HG03060 (cell line): ENCODE results near the gene PHETA1.

ENCODE experiments used
- ATAC-seq: cut with Tn5 transposase; IDR thresholded peaks from one replicate; pipeline ENCODE4 v1.9.1; 2021; ENCODE audit warnings: low read depth, moderate number of reproducible peaks; ENCODE audit not compliant: unreplicated experiment

The PHETA1 gene

GRCh38 chr12:111330800-111331752 lies 37.8 kb downstream of the PHETA1 start:
- no peak for ATAC-seq

- no peak for ATAC-seq
These were observed 40.8 kb downstream of the PHETA1 start for GRCh38 chr12:111328138-111328537.

- ATAC-seq: no peak
These were observed 41.4 kb downstream of the PHETA1 start for GRCh38 chr12:111327474-111327873.

GRCh38 chr12:111322336-111323250 lies 46.3 kb downstream of the PHETA1 start:
- no peak for ATAC-seq

GRCh38 chr12:111321317-111321716 lies 47.6 kb downstream of the PHETA1 start:
- ATAC-seq: no peak

GRCh38 chr12:111320258-111321050 lies 48.4 kb downstream of the PHETA1 start:
- no peak for ATAC-seq

- ATAC-seq: no peak
These were observed 49.2 kb downstream of the PHETA1 start for GRCh38 chr12:111319600-111320257.

GRCh38 chr12:111318450-111318849 lies 50.4 kb downstream of the PHETA1 start:
- ATAC-seq: no peak

GRCh38 chr12:111316671-111317070 lies 52.2 kb downstream of the PHETA1 start:
- no peak for ATAC-seq

GRCh38 chr12:111314953-111315539 lies 53.8 kb downstream of the PHETA1 start:
- ATAC-seq: no peak

GRCh38 chr12:111313833-111314259 lies 55.0 kb downstream of the PHETA1 start:
- no peak for ATAC-seq

GRCh38 chr12:111312708-111313107 lies 56.2 kb downstream of the PHETA1 start:
- no peak for ATAC-seq

GRCh38 chr12:111312016-111312415 lies 56.9 kb downstream of the PHETA1 start:
- no peak for ATAC-seq

- ATAC-seq: no peak
These were observed 57.9 kb downstream of the PHETA1 start for GRCh38 chr12:111311011-111311410.
